BJ (cell line): ENCODE data around the gene NTF3. TPM values are rescaled to one million over a fixed set of nuclear protein-coding genes. Genes with fewer than 3 reads are reported as not detected.
"Not testable (repeated sequence)": the region's sequence is repeated elsewhere in the genome, so short reads cannot be mapped to it uniquely, and the experiment has no call there.

Source experiments
- CTCF ChIA-PET: fragments of 350-600 bp; formaldehyde crosslinking; extraction: SDS; loops from one replicate; lab custom pipeline; 2021; ENCODE audit warnings: antibody characterized with exemption, inconsistent platforms; lab: Yijun Ruan, JAX
- POLR2A ChIA-PET: fragments of 300-600 bp; sonication (Branson Sonifier 250); formaldehyde crosslinking; extraction: SDS; loops from one replicate; lab custom pipeline; 2021; ENCODE audit warnings: antibody characterized with exemption; lab: Charles Lee
- DNase-seq: peaks from one replicate; pipeline ENCODE4 v3.0.0-alpha.2; 2011; ENCODE audit warnings: low read depth
- H3K27me3 ChIP-seq: 2 replicates; pipeline ENCODE4 v1.6.0; 2011; ENCODE audit warnings: low read length; ENCODE audit not compliant: control insufficient read depth, insufficient read depth
- H3K36me3 ChIP-seq: 2 replicates; pipeline ENCODE4 v1.5.1; 2011; ENCODE audit warnings: low read length; ENCODE audit not compliant: control insufficient read depth, insufficient read depth
- H3K4me3 ChIP-seq: 2 replicates; pipeline ENCODE4 v1.5.1; 2011; ENCODE audit warnings: low read depth, mild to moderate bottlenecking, control low read depth, low read length
- CTCF ChIP-seq: IDR thresholded peaks from 2 replicates; pipeline ENCODE4 v1.5.1; 2011; ENCODE audit warnings: low read depth, mild to moderate bottlenecking, control low read depth, inconsistent platforms, low read length, moderate library complexity; ENCODE audit not compliant: insufficient read depth
- polyA plus RNA-seq: library from polyadenylated mRNA; depleted of rRNA; stranded (reverse); fragments of >200 nt; gene quantifications from 2 replicates; pipeline ENCODE4 v1.2.3, GENCODE V29; 2011

NTF3 gene
- polyA plus RNA-seq, 1 experiment: 12.5 TPM

GRCh38 chr12:5534426-5535199 is 102.7 kb downstream of the NTF3 start:
- TF ChIP-seq CTCF: no peak
- Histone ChIP-seq H3K4me3 (no peak overlapping the region), H3K36me3 (no peaks in the 10 kb centered on the region), H3K27me3 (no peaks in the 10 kb centered on the region)
- ChIA-PET CTCF (interaction anchor here (1.2 kb wide), 1 partner anchor 202 kb away, joined by 3 read pairs; no protein-coding TSS in a partner anchor), POLR2A (no interaction called here)
- DNase-seq: no peak

- Histone ChIP-seq H3K36me3 (no peaks in the 10 kb centered on the region), H3K4me3 (no peak overlapping the region), H3K27me3 (no peaks in the 10 kb centered on the region)
- POLR2A ChIA-PET: no interaction called here
- DNase-seq: no peak
- CTCF ChIA-PET: interaction anchor here (0.8 to 1.4 kb wide), 3 partner anchors 25 to 203 kb away, joined by 3 read pairs; no protein-coding TSS in a partner anchor
- no peak for TF ChIP-seq CTCF
These were observed 103.6 kb downstream of the NTF3 start for GRCh38 chr12:5535541-5535940.

- CTCF ChIA-PET, POLR2A ChIA-PET, H3K27me3 ChIP-seq: not testable (repeated sequence)
These were observed 105.2 kb downstream of the NTF3 start for GRCh38 chr12:5537026-5537615.

GRCh38 chr12:5537771-5538170 is 105.9 kb downstream of the NTF3 start:
- CTCF ChIA-PET: interaction anchor here (1.6 kb wide), 1 partner anchor 26 kb away, joined by 4 read pairs; no protein-coding TSS in a partner anchor

More at GRCh38 chr12:5537026-5537615, 105.2 kb downstream of the NTF3 start:
- DNase-seq, H3K4me3 ChIP-seq, H3K36me3 ChIP-seq: not testable (repeated sequence)

More at GRCh38 chr12:5537771-5538170, 105.9 kb downstream of the NTF3 start:
- H3K27me3 ChIP-seq: no peaks in the 10 kb centered on the region
- no peak for TF ChIP-seq CTCF
- POLR2A ChIA-PET: no interaction called here
- H3K4me3 ChIP-seq: no peak overlapping the region
- no peak for DNase-seq
- no peaks in the 10 kb centered on the region for H3K36me3 ChIP-seq
